HG02642 (cell line): Measurements from ENCODE around the gene STX4.
A peak's percentile ranks its signal among the peaks of the same experiment; 100 is the strongest.
"Not testable (repeated sequence)": the region's sequence is repeated elsewhere in the genome, so short reads cannot be mapped to it uniquely, and the experiment has no call there.

ENCODE experiments used
- ATAC-seq: cut with Tn5 transposase; IDR thresholded peaks from one replicate; pipeline ENCODE4 v1.9.1; 2021; ENCODE audit warnings: mild to moderate bottlenecking; ENCODE audit not compliant: unreplicated experiment, poor library complexity

The STX4 gene

GRCh38 chr16:31013292-31013691 lies 20.1 kb upstream of the STX4 start:
- ATAC-seq: not testable (repeated sequence)

DNA sequence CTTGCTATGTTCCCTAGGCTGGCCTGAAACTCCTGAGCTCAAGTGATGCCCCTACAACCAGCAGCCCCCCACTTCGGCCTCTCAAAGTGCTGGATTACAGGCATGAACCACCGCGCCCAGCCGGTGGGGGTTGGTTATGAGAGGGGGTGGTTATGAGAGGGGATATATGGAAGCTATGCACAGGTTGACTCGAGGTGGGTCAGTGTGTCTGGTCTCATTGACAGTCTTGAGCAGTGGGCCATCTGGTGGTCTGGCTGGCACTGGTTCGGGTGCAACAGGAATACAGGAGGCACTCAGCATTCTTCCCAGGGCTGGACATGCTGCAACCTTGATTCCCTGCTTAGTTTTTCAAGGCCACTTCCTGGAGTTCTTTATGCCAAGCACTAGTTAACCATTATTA lies 17.3 kb upstream of the STX4 start:
- no peak for ATAC-seq

DNA sequence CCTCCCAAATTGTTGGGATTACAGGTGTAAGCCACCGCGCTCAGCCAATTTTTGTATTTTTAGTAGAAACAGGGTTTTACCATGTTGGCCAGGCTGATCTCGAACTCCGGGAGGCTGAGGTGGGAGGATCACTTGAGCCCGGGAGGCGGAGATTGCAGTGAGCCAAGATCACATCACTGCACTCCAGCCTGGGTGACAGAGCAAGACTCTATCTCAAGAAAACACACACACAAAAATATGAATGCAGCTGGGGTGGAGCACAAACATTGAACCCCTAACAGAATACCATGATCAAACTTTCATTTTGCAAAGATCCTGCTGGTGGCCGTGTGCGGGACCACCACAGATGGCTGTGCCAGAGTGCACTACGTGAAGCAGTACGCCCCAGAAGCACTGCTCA lies 15.6 kb upstream of the STX4 start:
- ATAC-seq: not testable (repeated sequence)

- ATAC-seq: no peak
Measured at GRCh38 chr16:31020536-31020935, 12.8 kb upstream of the STX4 start.

DNA sequence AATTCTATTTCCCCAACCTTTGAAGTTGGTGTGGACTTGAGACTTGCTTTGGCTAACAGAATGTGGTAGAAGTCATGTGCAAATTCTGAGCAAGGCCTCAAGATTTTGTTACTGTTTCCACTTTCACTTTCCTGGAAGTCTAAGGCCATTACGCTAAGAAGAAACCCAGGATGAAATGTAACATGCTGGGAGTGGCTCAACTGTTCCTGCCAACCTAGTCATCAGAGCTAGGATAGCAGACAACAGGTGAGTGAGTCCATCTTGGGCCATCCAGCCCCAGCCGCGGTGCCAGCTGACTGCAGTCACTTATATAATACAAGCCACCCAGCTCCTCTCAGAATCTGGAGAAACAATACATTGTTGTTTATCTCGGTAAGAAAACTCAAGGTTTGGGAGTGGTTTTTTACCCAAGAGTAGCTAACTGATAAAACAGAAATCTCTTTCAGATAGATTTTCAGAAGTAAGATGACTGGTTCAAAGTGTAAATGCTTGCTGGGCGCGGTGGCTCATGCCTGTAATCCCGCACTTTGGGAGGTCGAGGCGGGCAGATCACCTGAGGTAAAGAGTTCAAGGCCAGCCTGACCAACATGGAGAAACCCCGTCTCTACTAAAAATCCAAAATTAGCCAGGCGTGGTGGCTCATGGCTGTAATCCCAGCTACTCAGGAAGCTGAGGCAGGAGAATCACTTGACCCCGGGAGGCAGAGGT lies 10.7 kb upstream of the STX4 start:
- no peak for ATAC-seq

GRCh38 chr16:31023252-31023602 lies 10.1 kb upstream of the STX4 start:
- no peak for ATAC-seq

DNA sequence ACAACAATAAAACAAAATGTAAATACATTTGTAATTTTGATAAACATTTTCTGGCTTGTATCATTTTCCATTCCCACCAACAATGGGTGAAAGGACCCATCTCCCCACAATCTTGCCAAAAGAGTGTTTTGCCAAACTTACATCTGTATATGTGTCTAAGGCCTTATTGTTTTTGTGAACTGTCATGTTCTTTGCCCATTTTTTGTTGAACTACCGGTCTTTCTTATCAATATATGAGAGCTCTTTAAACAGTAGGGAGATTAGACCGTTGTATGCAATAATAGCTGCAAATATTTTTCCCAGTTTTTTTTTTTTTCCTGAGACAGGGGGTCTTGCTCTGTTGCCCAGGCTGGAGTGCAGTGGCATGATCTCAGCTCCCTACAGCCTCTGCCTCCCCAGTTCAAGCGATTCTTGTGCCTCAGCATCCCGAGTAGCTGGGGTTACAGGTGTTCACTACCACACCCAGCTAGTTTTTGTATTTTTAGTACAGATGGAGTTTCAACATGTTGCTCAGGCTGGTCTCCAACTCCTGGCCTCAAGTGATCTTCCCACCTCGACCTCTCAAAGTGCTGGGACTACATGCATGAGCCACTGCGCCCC lies 9.6 kb upstream of the STX4 start:
- no peak for ATAC-seq

GRCh38 chr16:31025339-31025738 lies 8.0 kb upstream of the STX4 start:
- no peak for ATAC-seq

DNA sequence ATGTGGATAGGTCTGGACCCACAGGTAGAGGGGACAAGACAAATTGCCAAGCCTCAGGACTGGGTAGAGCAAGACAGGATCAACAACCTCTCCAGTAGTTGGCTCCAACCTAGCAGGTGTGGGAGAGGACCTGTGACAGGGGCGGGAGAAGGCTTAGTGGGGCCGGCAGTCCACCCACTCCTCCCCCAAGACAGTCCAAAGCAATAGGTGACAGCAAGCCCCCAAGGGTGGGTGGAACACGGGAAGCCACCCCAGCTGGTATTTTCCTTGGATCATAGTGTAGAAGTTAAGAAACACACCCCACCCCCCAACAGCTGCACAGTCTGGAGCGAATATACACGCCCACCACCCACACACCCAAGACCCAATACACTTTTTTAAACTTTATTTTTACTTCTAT lies 4.1 kb upstream of the STX4 start:
- ATAC-seq: no peak

GRCh38 chr16:31031276-31031675 lies 2.1 kb upstream of the STX4 start:
- no peak for ATAC-seq

GRCh38 chr16:31033709-31034492 lies 543 bp downstream of the STX4 start:
- ATAC-seq: peak; percentile 48

- no peak for ATAC-seq
Measured at GRCh38 chr16:31036691-31037090, 3.3 kb downstream of the STX4 start.

- ATAC-seq: no peak
Measured at GRCh38 chr16:31038993-31039392, 5.6 kb downstream of the STX4 start.

DNA sequence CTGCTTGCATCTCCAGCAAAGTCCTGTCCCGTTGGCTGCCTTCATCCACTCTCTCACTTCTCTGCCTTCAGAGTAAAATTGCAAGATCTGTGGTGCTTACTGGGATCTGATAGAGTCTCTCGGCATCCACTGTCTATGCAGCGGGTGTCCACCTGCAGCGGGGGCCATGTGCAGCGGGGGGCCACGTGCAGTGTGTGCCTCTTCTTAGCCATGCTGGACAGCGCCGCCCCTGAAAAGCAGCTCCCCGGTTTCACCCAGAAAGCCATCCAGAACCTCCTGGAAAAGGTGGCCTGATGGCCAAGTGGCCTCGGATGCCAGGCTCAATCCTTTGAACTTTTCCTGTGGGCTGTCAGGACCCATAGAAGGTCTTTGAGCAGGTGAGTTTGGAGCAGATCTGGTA lies 9.5 kb downstream of the STX4 start:
- no peak for ATAC-seq

DNA sequence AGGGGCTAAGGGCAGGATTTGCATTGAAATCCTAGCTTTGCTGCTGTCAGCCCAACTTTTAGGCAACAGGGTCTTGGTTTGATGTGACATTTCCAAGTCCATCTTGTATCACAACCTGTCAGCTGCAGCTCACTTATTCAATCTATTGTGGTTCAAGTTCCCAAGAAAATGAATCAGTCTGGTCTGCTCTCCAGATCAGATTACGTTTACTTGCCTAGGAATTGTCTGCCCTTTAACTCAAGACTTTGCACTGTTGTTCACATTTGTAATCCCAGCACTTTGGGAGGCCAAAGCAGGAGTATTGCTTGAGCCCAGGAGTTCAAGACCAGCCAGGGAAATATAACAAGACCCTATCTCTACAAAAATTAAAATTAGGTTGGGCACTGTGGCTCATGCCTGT lies 10.0 kb downstream of the STX4 start:
- ATAC-seq: no peak

DNA sequence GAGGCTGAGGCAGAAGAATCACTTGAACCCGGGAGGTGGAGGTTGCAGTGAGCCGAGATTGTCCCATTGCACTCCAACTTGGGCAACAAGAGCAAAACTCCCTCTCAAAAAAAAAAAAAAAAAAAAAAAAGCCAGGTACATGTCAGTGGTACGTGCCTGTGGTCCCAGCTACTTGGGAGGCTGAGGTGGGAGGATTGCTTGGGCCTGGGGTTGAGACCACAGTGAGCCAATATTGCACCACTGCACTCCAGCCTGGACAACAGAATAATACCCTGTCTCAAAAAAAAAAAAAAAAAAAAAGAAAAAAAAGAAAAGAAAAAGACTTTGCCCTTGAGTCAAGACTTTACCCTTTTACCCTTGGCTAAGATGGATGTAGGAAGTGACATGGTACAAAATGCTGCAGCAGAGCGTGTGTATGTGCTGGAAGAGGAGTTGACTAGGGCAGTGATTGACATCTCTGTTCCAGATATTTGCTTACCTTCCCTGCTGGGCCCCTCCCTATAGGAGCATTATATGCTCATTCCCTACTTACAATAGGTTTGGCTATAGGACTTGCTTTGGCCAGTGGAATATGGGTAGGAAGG lies 10.6 kb downstream of the STX4 start:
- ATAC-seq: no peak

GRCh38 chr16:31050280-31051030 lies 17.1 kb downstream of the STX4 start:
- no peak for ATAC-seq

GRCh38 chr16:31052114-31052513 lies 18.8 kb downstream of the STX4 start:
- ATAC-seq: no peak

GRCh38 chr16:31055613-31056012 lies 22.3 kb downstream of the STX4 start:
- ATAC-seq: no peak

DNA sequence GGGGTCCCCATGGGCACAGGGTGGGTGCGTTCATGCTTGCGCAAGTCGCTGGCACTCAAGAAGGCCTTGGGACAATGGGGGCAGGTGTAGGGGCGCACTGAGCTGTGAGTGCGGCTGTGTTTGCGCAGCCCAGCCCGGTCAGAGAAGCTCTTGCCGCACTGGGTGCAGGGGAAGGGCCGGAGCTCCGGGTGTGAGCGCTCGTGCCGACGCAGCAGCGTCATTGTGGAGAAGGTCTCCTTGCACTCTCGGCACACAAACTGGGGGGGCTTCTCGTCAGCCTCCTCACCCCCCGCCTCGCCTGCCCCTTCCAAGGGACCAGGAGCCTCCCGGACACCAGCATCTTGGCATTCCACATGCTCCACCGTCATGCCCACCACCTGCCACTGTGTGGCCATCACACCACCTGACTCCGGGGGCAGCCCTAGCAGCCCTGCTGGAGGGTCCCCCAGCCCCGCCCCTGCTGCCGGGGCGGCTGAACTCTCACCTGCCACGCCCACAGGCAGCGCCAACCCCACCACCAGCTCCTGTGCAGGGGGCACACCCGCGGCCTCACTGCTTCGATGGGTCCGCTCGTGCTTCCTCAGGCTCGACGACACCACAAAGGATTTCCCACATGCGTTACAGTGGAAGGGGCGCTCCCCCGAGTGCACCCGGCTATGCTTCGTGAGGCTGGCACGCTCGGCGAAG lies 27.9 kb downstream of the STX4 start:
- ATAC-seq: no peak
